MM.1S (cell line): ENCODE results near the gene TCF21.

Source experiments
- DNase-seq: peaks from one replicate; pipeline ENCODE4 v3.0.0-alpha.2; 2015
- H2AFZ ChIP-seq: fragments of 300-600 bp; sonication (generic); 2 replicates; pipeline ENCODE4 v1.6.0; 2016; ENCODE audit warnings: antibody characterized with exemption, low read length
- H3F3A ChIP-seq: fragments of 300-600 bp; sonication (generic); 2 replicates; pipeline ENCODE4 v1.6.1; 2016; ENCODE audit warnings: mild to moderate bottlenecking, antibody characterized with exemption, low read length, moderate library complexity, mixed read lengths; ENCODE audit not compliant: insufficient read depth
- H3K27ac ChIP-seq: fragments of 300-600 bp; sonication (generic); 2 replicates; pipeline ENCODE4 v1.5.1; 2016; ENCODE audit warnings: mild to moderate bottlenecking, low read length
- H3K27me3 ChIP-seq: fragments of 300-600 bp; sonication (generic); replicated peaks from 2 replicates; pipeline ENCODE4 v1.6.0; 2016; ENCODE audit warnings: low read length; ENCODE audit not compliant: insufficient read depth
- H3K36me3 ChIP-seq: fragments of 300-600 bp; sonication (generic); replicated peaks from 2 replicates; pipeline ENCODE4 v1.6.1; 2016; ENCODE audit warnings: mild to moderate bottlenecking, low read length, mixed read lengths; ENCODE audit not compliant: insufficient read depth
- H3K4me1 ChIP-seq: fragments of 300-600 bp; sonication (generic); 2 replicates; pipeline ENCODE4 v1.6.1; 2016; ENCODE audit warnings: low read length, mixed read lengths
- H3K4me2 ChIP-seq: fragments of 300-600 bp; sonication (generic); 2 replicates; pipeline ENCODE4 v1.6.0; 2016; ENCODE audit warnings: low read depth, low read length
- H3K4me3 ChIP-seq: fragments of 300-600 bp; sonication (generic); 2 replicates; pipeline ENCODE4 v1.5.1; 2016; ENCODE audit warnings: low read length, mixed read lengths
- H3K79me2 ChIP-seq: fragments of 300-600 bp; sonication (generic); 2 replicates; pipeline ENCODE4 v1.6.1; 2016; ENCODE audit warnings: mixed run types, low read length, mixed read lengths
- H3K9ac ChIP-seq: fragments of 300-600 bp; sonication (generic); 2 replicates; pipeline ENCODE4 v1.6.1; 2016; ENCODE audit warnings: low read length, mixed read lengths
- H3K9me2 ChIP-seq: fragments of 300-600 bp; sonication (generic); replicated peaks from 2 replicates; pipeline ENCODE4 v1.6.1; 2016; ENCODE audit warnings: mild to moderate bottlenecking, low read length, mixed read lengths; ENCODE audit not compliant: insufficient read depth
- H3K9me3 ChIP-seq: fragments of 300-600 bp; sonication (generic); replicated peaks from 2 replicates; pipeline ENCODE4 v1.6.1; 2016; ENCODE audit warnings: mild to moderate bottlenecking, low read length, mixed read lengths; ENCODE audit not compliant: insufficient read depth
- H4K20me1 ChIP-seq: fragments of 300-600 bp; sonication (generic); 2 replicates; pipeline ENCODE4 v1.6.1; 2016; ENCODE audit warnings: mild to moderate bottlenecking, low read length, moderate library complexity, mixed read lengths; ENCODE audit not compliant: insufficient read depth
- EZH2 ChIP-seq: fragments of 300-600 bp; sonication (generic); optimal IDR thresholded peaks from 2 replicates; pipeline ENCODE3; 2017; ENCODE audit warnings: low read depth, mild to moderate bottlenecking, antibody characterized with exemption, low read length, mixed read lengths
- EZH2phosphoT487 ChIP-seq: fragments of 300-600 bp; sonication (generic); IDR thresholded peaks from 2 replicates; pipeline ENCODE4 v1.6.1; 2018; ENCODE audit warnings: antibody characterized with exemption, low read length
- TF ChIP-seq, protein P1 (sequence below): fragments of 300-600 bp; sonication (generic); IDR thresholded peaks from 2 replicates; pipeline ENCODE4 v1.5.1; 2016; ENCODE audit warnings: antibody characterized with exemption, low read length, mixed read lengths

TCF21 gene

DNA sequence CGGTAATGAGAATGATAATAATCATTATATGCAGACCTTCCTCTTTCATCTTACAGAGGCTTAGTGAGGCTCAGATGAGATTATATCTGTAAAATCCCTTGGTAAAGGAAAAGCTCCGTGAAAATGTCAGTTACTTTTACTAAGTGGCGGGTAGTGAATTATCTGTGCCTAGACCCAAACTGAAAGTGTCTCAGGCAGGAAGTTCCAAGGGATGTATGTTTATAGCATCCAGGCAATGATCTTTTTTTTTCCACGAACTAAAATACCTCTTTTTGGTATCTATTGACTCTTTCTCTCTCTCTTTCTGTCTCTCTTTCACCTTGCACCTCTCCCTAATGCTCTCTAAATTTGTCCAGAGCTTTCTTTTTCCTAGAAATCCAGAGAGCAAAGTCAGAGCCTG lies 5.0 kb downstream of the TCF21 start:
- H4K20me1 ChIP-seq, result no peaks in the 10 kb centered on the region
- H3K27me3 ChIP-seq, result peaks cover 16% of the 10 kb centered on the region
- no peak overlapping the region for H3K9ac ChIP-seq
- no peak overlapping the region for H3K4me3 ChIP-seq
- no peak overlapping the region for H3K4me2 ChIP-seq
- DNase-seq, result no peak
- no peaks in the 10 kb centered on the region for H3K4me1 ChIP-seq
- H2AFZ ChIP-seq, result no peak overlapping the region
- no peaks in the 10 kb centered on the region for H3K9me2 ChIP-seq
- H3K79me2 ChIP-seq, result no peaks in the 10 kb centered on the region
- no peak overlapping the region for H3K27ac ChIP-seq
- no peak for TF ChIP-seq EZH2
- TF ChIP-seq, protein P1, sequence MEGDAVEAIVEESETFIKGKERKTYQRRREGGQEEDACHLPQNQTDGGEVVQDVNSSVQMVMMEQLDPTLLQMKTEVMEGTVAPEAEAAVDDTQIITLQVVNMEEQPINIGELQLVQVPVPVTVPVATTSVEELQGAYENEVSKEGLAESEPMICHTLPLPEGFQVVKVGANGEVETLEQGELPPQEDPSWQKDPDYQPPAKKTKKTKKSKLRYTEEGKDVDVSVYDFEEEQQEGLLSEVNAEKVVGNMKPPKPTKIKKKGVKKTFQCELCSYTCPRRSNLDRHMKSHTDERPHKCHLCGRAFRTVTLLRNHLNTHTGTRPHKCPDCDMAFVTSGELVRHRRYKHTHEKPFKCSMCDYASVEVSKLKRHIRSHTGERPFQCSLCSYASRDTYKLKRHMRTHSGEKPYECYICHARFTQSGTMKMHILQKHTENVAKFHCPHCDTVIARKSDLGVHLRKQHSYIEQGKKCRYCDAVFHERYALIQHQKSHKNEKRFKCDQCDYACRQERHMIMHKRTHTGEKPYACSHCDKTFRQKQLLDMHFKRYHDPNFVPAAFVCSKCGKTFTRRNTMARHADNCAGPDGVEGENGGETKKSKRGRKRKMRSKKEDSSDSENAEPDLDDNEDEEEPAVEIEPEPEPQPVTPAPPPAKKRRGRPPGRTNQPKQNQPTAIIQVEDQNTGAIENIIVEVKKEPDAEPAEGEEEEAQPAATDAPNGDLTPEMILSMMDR, result no peak
- no peak for TF ChIP-seq EZH2phosphoT487
- H3K36me3 ChIP-seq, result no peaks in the 10 kb centered on the region
- H3K9me3 ChIP-seq, result no peaks in the 10 kb centered on the region
- no peaks in the 10 kb centered on the region for H3F3A ChIP-seq

DNA sequence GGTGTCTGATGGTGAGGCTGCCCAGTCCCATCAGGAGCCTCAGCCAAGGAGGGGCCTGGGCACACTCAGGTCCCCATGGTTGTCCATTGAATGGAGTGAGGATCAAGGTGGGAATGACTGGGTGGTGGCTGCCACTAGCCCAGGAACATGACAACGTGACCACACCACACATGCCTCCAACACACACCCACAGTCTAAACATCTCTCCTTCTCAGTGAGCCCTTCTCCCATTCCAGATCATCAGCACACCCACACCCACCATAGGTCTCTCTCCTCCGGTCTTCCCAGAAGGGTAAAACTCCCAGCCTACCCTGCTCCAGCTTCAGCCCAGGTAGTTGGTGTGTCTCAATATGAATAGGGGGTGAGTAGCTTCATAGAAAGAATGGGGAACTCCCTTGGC lies 5.5 kb downstream of the TCF21 start:
- no peaks in the 10 kb centered on the region for H3K9me2 ChIP-seq
- H3K27me3 ChIP-seq, result peaks cover 16% of the 10 kb centered on the region
- H3K4me1 ChIP-seq, result no peaks in the 10 kb centered on the region

DNA sequence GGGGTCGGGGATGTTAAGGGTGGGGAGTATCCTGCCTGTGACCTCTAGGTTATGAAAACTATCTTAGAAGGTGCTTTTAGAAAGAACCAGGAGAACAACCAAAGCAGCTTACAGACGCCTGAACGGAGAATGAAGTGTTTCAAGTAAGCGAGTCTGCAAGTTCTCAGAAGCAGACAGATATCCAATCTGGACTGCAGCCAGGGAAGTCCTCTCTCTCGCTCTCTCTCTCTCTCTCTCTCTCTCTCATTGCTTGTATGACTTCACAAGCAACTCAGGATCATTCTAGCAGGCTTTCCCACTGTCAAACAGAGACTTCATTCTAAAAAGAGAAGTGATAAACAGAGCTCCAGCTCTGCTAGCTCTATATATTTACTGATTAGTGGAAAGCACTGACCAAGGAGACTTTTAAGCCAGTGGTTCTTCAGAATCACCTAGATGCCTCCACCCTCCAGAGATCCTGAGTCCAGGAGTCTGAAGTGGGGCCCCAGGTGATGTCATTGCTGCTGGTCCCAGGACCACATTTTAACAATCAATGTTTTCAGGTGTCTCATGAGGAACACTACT lies 6.0 kb downstream of the TCF21 start:
- H3K9me3 ChIP-seq, result no peaks in the 10 kb centered on the region
- peaks cover 16% of the 10 kb centered on the region for H3K27me3 ChIP-seq
- H3K4me2 ChIP-seq, result no peak overlapping the region
- no peaks in the 10 kb centered on the region for H3F3A ChIP-seq
- H3K4me1 ChIP-seq, result no peaks in the 10 kb centered on the region
- TF ChIP-seq EZH2phosphoT487 (no peak), EZH2 (no peak)
- TF ChIP-seq, protein P1, result no peak
- H3K9ac ChIP-seq, result no peak overlapping the region
- H2AFZ ChIP-seq, result no peak overlapping the region
- H4K20me1 ChIP-seq, result no peaks in the 10 kb centered on the region
- H3K9me2 ChIP-seq, result no peaks in the 10 kb centered on the region
- no peak overlapping the region for H3K4me3 ChIP-seq
- DNase-seq, result no peak
- no peaks in the 10 kb centered on the region for H3K79me2 ChIP-seq
- no peak overlapping the region for H3K27ac ChIP-seq
- H3K36me3 ChIP-seq, result no peaks in the 10 kb centered on the region

More for the DNA sequence above, 5.5 kb downstream of the TCF21 start:
- Histone ChIP-seq H3K36me3 (no peaks in the 10 kb centered on the region), H3K4me2 (no peak overlapping the region), H2AFZ (no peak overlapping the region), H3K4me3 (no peak overlapping the region), H3F3A (no peaks in the 10 kb centered on the region), H3K9ac (no peak overlapping the region), H3K79me2 (no peaks in the 10 kb centered on the region), H3K27ac (no peak overlapping the region), H3K9me3 (no peaks in the 10 kb centered on the region), H4K20me1 (no peaks in the 10 kb centered on the region)
- TF ChIP-seq, protein P1, result no peak
- TF ChIP-seq EZH2phosphoT487 (no peak), EZH2 (no peak)
- DNase-seq, result no peak
